Caco-2 (cell line): ENCODE data around the gene GNG7. TPM values are rescaled to one million over a fixed set of nuclear protein-coding genes. Genes with fewer than 3 reads are reported as not detected.

Source experiments
- BruUV-seq: library from RNA; stranded (reverse); fragments of 400-500 nt; replicated peaks from 2 replicates; lab custom pipeline; 2021; lab: Mats Ljungman, UMichigan
- CTCF ChIA-PET: fragments of 300-600 bp; sonication (Branson Sonifier 250); formaldehyde crosslinking; loops from one replicate; lab custom pipeline; 2022; ENCODE audit warnings: antibody characterized with exemption; lab: Charles Lee
- POLR2A ChIA-PET: fragments of 300-600 bp; sonication (Branson Sonifier 250); formaldehyde crosslinking; loops from one replicate; lab custom pipeline; 2022; ENCODE audit warnings: antibody characterized with exemption; lab: Charles Lee
- DNase-seq, 2 experiments: peaks; one replicate each; pipeline versions ENCODE4 v3.0.0 to v3.0.0-alpha.2; 2020 to 2022
- H3K27me3 ChIP-seq: replicated peaks from 2 replicates; pipeline ENCODE4 v1.6.0; 2011; ENCODE audit warnings: low read length; ENCODE audit not compliant: control insufficient read depth, insufficient read depth
- H3K36me3 ChIP-seq: 2 replicates; pipeline ENCODE4 v1.5.1; 2011; ENCODE audit warnings: low read length; ENCODE audit not compliant: control insufficient read depth, insufficient read depth
- H3K4me1 ChIP-seq: fragments of 250-450 bp; sonication (Bioruptor Pico); 2 replicates; pipeline ENCODE4 v1.5.1; 2020; ENCODE audit warnings: mild to moderate bottlenecking
- H3K4me3 ChIP-seq: 2 replicates; pipeline ENCODE4 v1.5.1; 2011; ENCODE audit warnings: low read depth, mild to moderate bottlenecking, control low read depth, low read length
- H3K9me3 ChIP-seq: fragments of 250-450 bp; sonication (Bioruptor Pico); 2 replicates; pipeline ENCODE4 v1.5.1; 2020; ENCODE audit warnings: mild to moderate bottlenecking, moderate library complexity
- H3K27ac Mint-ChIP-seq: one replicate; pipeline ENCODE4 v1.8.0; 2022; ENCODE audit warnings: mixed read lengths; ENCODE audit not compliant: unreplicated experiment
- H3K27me3 Mint-ChIP-seq: one replicate; pipeline ENCODE4 v1.8.0; 2022; ENCODE audit warnings: mixed read lengths; ENCODE audit not compliant: insufficient read depth, unreplicated experiment
- H3K36me3 Mint-ChIP-seq: one replicate; pipeline ENCODE4 v1.8.0; 2022; ENCODE audit warnings: mild to moderate bottlenecking, mixed read lengths; ENCODE audit not compliant: insufficient read depth, unreplicated experiment
- H3K4me1 Mint-ChIP-seq: one replicate; pipeline ENCODE4 v1.8.0; 2022; ENCODE audit warnings: low read depth, mixed read lengths; ENCODE audit not compliant: unreplicated experiment
- H3K4me3 Mint-ChIP-seq: one replicate; pipeline ENCODE4 v1.8.0; 2022; ENCODE audit warnings: mild to moderate bottlenecking, moderate library complexity, mixed read lengths; ENCODE audit not compliant: unreplicated experiment
- H3K9me3 Mint-ChIP-seq: one replicate; pipeline ENCODE4 v1.8.0; 2022; ENCODE audit warnings: mixed read lengths; ENCODE audit not compliant: unreplicated experiment
- intact Hi-C: fragments of 100-400 bp; cut with micrococcal nuclease; formaldehyde crosslinking; loops from one replicate; pipeline ENCODE4 v1.10.0; 2022; ENCODE audit not compliant: unreplicated experiment
- total RNA-seq: library from RNA; stranded (reverse); gene quantifications from 2 replicates; pipeline ENCODE4 v1.2.3, GENCODE V29; 2022
- TF ChIP-seq, protein P1 (sequence below), 2 experiments: fragments of 200-600 bp in 1 of 2; IDR thresholded peaks; 1 replicate in 1 of 2; 2 replicates in 1 of 2; pipeline versions ENCODE4 v1.5.1 to v1.8.0; 2011 to 2022; ENCODE audit warnings: antibody characterized with exemption in 1 of 2, control low read depth in 1 of 2, inconsistent platforms in 1 of 2, low read depth in 1 of 2, low read length in 1 of 2, mild to moderate bottlenecking in 1 of 2, moderate library complexity in 1 of 2; ENCODE audit not compliant: insufficient read depth in 1 of 2, severe bottlenecking in 1 of 2, unreplicated experiment in 1 of 2

Gene GNG7
- total RNA-seq, 1 experiment from 2014 or later = 0.43 TPM

DNA sequence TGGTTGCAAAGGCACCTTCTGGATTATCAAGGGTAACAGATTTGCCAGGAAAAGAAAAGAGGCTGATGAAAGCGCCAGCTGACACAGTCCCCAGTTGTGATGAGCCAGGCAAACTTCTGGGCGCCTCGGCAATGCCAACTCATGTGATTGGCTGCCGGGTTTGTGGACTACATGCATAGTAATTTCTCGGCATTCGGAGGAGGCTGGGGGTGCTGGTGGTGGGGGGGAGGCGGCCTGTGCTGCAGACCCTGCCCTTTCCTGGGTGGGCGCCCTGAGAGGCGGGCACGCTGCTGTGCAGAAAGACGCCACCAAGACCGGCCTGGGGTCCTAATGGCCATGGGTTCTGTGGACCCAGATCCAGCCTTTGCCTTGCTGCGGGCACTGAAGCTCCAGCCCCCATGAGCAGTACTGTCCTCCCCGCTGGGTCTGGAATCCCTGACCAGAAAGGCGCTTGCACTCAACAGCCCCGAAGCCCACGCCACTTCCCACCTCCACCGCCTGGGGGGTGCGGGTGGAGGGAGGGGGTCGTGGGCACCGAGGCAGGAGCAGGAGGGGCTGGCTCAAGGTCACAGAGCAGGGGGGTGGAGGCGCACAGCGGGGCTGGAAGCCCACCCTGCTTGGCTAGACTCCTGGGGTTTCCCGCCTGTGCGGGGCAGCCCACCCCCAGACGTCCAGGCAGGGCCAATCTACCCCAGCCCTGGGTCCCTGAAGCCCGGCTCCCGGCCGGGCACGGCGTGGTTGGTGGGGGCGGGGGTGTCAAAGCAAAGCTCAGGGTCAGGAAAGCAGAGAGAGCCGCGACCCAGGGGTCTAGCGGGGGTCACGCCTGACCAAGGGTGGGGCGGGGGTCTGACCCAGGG is 17.7 kb upstream of the GNG7 start:
- intact Hi-C loops = no loop called here
- H3K27me3 Mint-ChIP-seq = peaks cover 10% of the 10 kb centered on the region
- no peaks in the 10 kb centered on the region for H3K36me3 ChIP-seq
- ChIA-PET POLR2A (no interaction called here), CTCF (no interaction called here)
- H3K4me3 Mint-ChIP-seq = peak overlapping the region; percentile 58
- H3K9me3 Mint-ChIP-seq = no peaks in the 10 kb centered on the region
- no peak overlapping the region for H3K27ac Mint-ChIP-seq
- DNase-seq = no peak
- H3K4me1 ChIP-seq = no peaks in the 10 kb centered on the region
- no peaks in the 10 kb centered on the region for H3K4me1 Mint-ChIP-seq
- no TSS peak for BruUV-seq
- TF ChIP-seq, protein P1, sequence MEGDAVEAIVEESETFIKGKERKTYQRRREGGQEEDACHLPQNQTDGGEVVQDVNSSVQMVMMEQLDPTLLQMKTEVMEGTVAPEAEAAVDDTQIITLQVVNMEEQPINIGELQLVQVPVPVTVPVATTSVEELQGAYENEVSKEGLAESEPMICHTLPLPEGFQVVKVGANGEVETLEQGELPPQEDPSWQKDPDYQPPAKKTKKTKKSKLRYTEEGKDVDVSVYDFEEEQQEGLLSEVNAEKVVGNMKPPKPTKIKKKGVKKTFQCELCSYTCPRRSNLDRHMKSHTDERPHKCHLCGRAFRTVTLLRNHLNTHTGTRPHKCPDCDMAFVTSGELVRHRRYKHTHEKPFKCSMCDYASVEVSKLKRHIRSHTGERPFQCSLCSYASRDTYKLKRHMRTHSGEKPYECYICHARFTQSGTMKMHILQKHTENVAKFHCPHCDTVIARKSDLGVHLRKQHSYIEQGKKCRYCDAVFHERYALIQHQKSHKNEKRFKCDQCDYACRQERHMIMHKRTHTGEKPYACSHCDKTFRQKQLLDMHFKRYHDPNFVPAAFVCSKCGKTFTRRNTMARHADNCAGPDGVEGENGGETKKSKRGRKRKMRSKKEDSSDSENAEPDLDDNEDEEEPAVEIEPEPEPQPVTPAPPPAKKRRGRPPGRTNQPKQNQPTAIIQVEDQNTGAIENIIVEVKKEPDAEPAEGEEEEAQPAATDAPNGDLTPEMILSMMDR (IDR thresholded peaks at IDR 0.05; ENCODE audit: insufficient read depth in 1 of 2, low read depth in 1 of 2, low read length in 1 of 2, severe bottlenecking in 1 of 2, unreplicated experiment in 1 of 2) = no peak
- peak overlapping the region; percentile 28 for H3K4me3 ChIP-seq
- no peaks in the 10 kb centered on the region for H3K36me3 Mint-ChIP-seq
- H3K9me3 ChIP-seq = peaks cover 6% of the 10 kb centered on the region; the same call in 1 of the 2 replicates
- H3K27me3 ChIP-seq = no peaks in the 10 kb centered on the region

DNA sequence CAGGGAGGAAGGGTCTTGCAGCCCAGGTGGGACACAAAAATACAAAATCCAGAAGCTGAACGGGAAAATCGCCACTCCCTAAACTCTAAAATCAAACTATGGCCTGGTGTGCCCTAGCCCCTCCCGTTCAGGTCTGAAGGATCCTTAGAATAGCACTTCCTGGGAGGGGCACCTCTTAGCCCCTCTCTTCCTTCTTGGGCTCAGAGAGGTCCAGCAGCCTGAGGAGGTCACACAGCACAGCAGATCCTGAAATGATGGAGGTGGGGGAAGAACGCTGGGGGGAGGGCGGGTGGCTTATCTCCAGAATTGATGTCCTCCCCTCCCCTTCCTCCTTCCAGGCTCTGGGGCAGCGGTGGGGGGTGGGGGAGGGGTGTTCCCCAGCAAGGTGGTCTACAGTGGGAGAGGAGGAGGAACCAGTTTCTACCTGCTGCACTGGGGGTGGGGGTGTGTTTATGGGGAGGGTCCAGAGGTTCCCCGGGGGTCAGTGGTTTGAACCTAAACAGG is 16.8 kb upstream of the GNG7 start:
- TF ChIP-seq, protein P1 (IDR thresholded peaks at IDR 0.05; ENCODE audit: insufficient read depth in 1 of 2, low read depth in 1 of 2, low read length in 1 of 2, severe bottlenecking in 1 of 2, unreplicated experiment in 1 of 2) = no peak
- no peak overlapping the region for H3K4me3 ChIP-seq
- H3K9me3 Mint-ChIP-seq = no peaks in the 10 kb centered on the region
- peaks cover 8% of the 10 kb centered on the region for H3K27me3 Mint-ChIP-seq
- no peak overlapping the region for H3K27ac Mint-ChIP-seq
- intact Hi-C loops = no loop called here
- no peaks in the 10 kb centered on the region for H3K27me3 ChIP-seq
- no peak for DNase-seq
- peaks cover 6% of the 10 kb centered on the region; the same call in 1 of the 2 replicates for H3K9me3 ChIP-seq
- no peaks in the 10 kb centered on the region for H3K4me1 Mint-ChIP-seq
- BruUV-seq = no TSS peak
- H3K36me3 Mint-ChIP-seq = no peaks in the 10 kb centered on the region
- H3K4me1 ChIP-seq = no peaks in the 10 kb centered on the region
- CTCF ChIA-PET = interaction anchor here (0.6 kb wide), 1 partner anchor 72 kb away, joined by 3 read pairs; no protein-coding TSS in a partner anchor
- H3K36me3 ChIP-seq = no peaks in the 10 kb centered on the region
- H3K4me3 Mint-ChIP-seq = peak overlapping the region; percentile 58
- POLR2A ChIA-PET = no interaction called here

DNA sequence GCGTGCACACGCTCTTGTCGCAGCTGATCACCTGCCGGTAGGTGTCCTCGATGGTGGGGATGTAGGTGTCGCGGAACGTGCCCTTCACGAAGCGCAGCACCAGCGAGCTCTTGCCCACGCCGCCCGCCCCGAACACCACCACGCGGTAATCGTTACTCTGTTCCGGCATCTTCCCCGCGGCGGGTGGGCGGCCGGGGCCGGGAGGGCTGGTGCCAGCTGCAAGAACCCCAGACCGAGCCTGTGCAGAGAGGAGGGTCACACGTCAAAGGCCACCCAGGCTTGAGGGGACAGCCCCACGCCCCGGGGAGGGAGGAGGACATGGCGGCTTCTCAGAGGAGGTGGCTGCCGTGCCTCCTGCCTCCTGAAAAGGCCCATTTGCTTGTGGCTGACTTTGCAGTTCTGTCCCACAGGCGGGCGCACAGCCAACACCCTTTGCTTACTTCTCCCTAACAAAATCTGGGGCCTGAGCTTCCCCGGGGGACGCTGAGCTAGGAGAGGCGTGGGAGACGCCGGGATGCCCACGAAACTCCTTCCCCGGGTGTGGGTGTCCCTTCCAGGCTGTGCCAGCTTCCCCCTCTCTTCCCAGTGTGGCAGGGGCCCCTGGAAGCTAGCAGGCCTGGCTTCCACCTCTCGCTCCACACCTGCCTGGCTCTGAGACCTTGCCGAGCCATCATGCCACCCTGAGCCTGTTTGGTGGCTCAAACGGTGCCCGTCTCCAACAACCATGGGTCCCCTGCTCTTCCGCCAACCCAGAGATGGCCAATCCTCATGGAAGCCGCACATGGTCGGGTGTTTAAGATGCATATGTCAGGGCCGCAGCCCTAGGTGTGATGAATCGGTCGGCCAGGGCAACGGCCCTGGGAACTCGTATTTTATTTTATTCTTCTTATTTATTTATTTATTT is 15.4 kb upstream of the GNG7 start:
- Mint-ChIP-seq H3K9me3 (no peaks in the 10 kb centered on the region), H3K36me3 (no peaks in the 10 kb centered on the region), H3K4me3 (no peak overlapping the region), H3K27me3 (peaks cover 6% of the 10 kb centered on the region), H3K4me1 (no peaks in the 10 kb centered on the region), H3K27ac (no peak overlapping the region)
- no peaks in the 10 kb centered on the region for H3K4me1 ChIP-seq
- DNase-seq = no peak
- POLR2A ChIA-PET = no interaction called here
- CTCF ChIA-PET = interaction anchor here (0.6 kb wide), 1 partner anchor 344 kb away, joined by 10 read pairs; no protein-coding TSS in a partner anchor
- H3K9me3 ChIP-seq = peaks cover 6% of the 10 kb centered on the region; the same call in 1 of the 2 replicates
- TF ChIP-seq, protein P1 (IDR thresholded peaks at IDR 0.05; ENCODE audit: insufficient read depth in 1 of 2, low read depth in 1 of 2, low read length in 1 of 2, severe bottlenecking in 1 of 2, unreplicated experiment in 1 of 2) = no peak
- H3K36me3 ChIP-seq = no peaks in the 10 kb centered on the region
- no peaks in the 10 kb centered on the region for H3K27me3 ChIP-seq
- intact Hi-C loops = no loop called here
- no peak overlapping the region for H3K4me3 ChIP-seq
- no TSS peak for BruUV-seq
